Measurements from ENCODE around the gene AKT3. TPM values are rescaled to one million over a fixed set of nuclear protein-coding genes. Genes with fewer than 3 reads are reported as not detected.

The AKT3 gene
- total and polyA plus RNA-seq, 2 donors (not counting 1 experiment from before 2014, with no cell fraction given): 37.8 to 42.0 TPM

DNA sequence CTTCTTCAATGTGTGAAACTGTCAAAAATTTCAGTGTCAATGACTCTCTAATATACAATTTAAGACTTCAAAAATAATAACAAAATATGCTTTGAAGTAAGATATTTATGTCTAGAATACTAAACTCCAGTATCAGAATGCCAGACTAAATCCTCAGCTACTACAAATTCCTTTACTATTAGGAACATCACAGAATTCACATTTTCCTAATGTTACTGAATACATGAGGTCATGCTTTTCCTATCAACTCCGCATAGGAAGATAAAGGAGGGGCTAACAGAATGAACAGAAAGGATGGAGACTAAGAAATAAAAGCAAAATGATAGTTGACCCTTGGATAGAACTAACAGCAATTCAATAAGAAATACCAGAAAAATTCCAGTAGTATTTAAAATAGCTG is 301.5 kb downstream of the AKT3 start:
- Histone ChIP-seq H3K4me3 (replicated peaks in 1 of 4; ENCODE audit: control extremely low read depth in 1 of 4, insufficient read depth in 1 of 4, low read depth in 3 of 4, low read length in 4 of 4) (no peak overlapping the region), H3K27ac (ENCODE audit: insufficient read depth, low read length) (no peak overlapping the region), H3K79me2 (ENCODE audit: control insufficient read depth, insufficient read depth, low read length) (no peaks in the 10 kb centered on the region), H3K9ac (ENCODE audit: insufficient read depth, low read length) (no peak overlapping the region), H4K20me1 (ENCODE audit: control insufficient read depth, extremely low read depth, insufficient read depth, low read length) (no peaks in the 10 kb centered on the region), H3K27me3 (ENCODE audit: control insufficient read depth, insufficient read depth, low read length) (no peaks in the 10 kb centered on the region), H3K4me2 (ENCODE audit: extremely low read depth, insufficient read depth, low read length) (no peak overlapping the region), H2AFZ (ENCODE audit: low read length) (no peak overlapping the region), H3K4me1 (ENCODE audit: control insufficient read depth, extremely low read depth, insufficient read depth, low read length) (peaks cover 9% of the 10 kb centered on the region), H3K36me3 (ENCODE audit: control insufficient read depth, insufficient read depth, low read length) (no peaks in the 10 kb centered on the region), H3K9me3 (ENCODE audit: control insufficient read depth, insufficient read depth, low read depth, low read length) (no peaks in the 10 kb centered on the region)
- peak in 1 of 2 donors; percentile 53 for DNase-seq (ENCODE audit: low read depth in 2 of 2)
- TF ChIP-seq, protein P1, sequence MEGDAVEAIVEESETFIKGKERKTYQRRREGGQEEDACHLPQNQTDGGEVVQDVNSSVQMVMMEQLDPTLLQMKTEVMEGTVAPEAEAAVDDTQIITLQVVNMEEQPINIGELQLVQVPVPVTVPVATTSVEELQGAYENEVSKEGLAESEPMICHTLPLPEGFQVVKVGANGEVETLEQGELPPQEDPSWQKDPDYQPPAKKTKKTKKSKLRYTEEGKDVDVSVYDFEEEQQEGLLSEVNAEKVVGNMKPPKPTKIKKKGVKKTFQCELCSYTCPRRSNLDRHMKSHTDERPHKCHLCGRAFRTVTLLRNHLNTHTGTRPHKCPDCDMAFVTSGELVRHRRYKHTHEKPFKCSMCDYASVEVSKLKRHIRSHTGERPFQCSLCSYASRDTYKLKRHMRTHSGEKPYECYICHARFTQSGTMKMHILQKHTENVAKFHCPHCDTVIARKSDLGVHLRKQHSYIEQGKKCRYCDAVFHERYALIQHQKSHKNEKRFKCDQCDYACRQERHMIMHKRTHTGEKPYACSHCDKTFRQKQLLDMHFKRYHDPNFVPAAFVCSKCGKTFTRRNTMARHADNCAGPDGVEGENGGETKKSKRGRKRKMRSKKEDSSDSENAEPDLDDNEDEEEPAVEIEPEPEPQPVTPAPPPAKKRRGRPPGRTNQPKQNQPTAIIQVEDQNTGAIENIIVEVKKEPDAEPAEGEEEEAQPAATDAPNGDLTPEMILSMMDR (conservative IDR thresholded peaks at IDR 0.05 in 1 of 2, IDR thresholded peaks at IDR 0.05 in 1 of 2; ENCODE audit: low read depth in 1 of 2, low read length in 2 of 2): no peak
- TF ChIP-seq EZH2 (IDR thresholded peaks at IDR 0.05; ENCODE audit: low read length, missing control alignments): no peak

DNA sequence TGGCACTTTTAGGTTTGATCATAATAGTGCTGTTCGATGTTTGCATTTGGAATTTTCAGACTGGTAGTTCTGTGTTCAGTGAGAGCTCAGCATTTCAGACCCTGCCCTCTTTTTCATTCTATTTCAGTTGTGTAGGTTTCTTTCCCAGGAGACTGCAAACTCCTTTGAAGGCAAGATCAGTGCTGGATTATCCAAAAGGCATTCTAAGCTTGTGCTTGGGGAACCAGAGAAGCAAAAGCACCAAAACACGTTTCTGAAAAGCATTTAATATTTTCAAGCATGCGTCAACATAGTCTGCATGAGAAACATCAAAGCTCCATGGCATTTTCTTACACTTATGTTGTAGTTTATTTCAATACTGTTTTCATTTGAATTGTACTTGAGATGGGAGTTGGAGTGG is 302.2 kb downstream of the AKT3 start:
- no peaks in the 10 kb centered on the region for H3K27me3 ChIP-seq (ENCODE audit: control insufficient read depth, insufficient read depth, low read length)
- no peaks in the 10 kb centered on the region for H3K79me2 ChIP-seq (ENCODE audit: control insufficient read depth, insufficient read depth, low read length)
- H3K36me3 ChIP-seq (ENCODE audit: control insufficient read depth, insufficient read depth, low read length): no peaks in the 10 kb centered on the region
- no peak overlapping the region for H3K9ac ChIP-seq (ENCODE audit: insufficient read depth, low read length)
- no peak overlapping the region for H3K27ac ChIP-seq (ENCODE audit: insufficient read depth, low read length)
- no peak overlapping the region for H2AFZ ChIP-seq (ENCODE audit: low read length)
- DNase-seq (ENCODE audit: low read depth in 2 of 2): no peak
- no peak overlapping the region for H3K4me2 ChIP-seq (ENCODE audit: extremely low read depth, insufficient read depth, low read length)
- H3K9me3 ChIP-seq (ENCODE audit: control insufficient read depth, insufficient read depth, low read depth, low read length): no peaks in the 10 kb centered on the region
- TF ChIP-seq EZH2 (IDR thresholded peaks at IDR 0.05; ENCODE audit: low read length, missing control alignments): no peak
- TF ChIP-seq, protein P1 (conservative IDR thresholded peaks at IDR 0.05 in 1 of 2, IDR thresholded peaks at IDR 0.05 in 1 of 2; ENCODE audit: low read depth in 1 of 2, low read length in 2 of 2): no peak
- no peak overlapping the region for H3K4me3 ChIP-seq (replicated peaks in 1 of 4; ENCODE audit: control extremely low read depth in 1 of 4, insufficient read depth in 1 of 4, low read depth in 3 of 4, low read length in 4 of 4)
- no peaks in the 10 kb centered on the region for H4K20me1 ChIP-seq (ENCODE audit: control insufficient read depth, extremely low read depth, insufficient read depth, low read length)
- H3K4me1 ChIP-seq (ENCODE audit: control insufficient read depth, extremely low read depth, insufficient read depth, low read length): peaks cover 9% of the 10 kb centered on the region

DNA sequence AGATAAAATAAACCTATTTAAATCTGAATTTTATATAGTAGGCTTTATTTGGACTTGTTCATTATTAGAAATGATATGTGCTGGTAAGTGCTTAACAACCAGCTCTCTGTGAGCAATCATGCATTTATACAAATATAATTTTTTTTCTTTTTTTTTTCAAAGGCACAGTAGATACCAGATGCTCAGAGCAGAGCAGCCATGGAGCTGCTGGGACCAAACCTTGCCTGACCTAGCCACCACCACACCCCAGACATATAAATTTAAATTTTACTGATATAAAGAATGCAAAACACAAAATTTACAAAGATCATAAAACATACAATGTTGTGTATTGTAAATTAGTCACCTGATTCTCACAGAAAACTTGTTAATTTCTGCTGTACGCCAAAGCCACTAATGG is 303.6 kb downstream of the AKT3 start:
- Histone ChIP-seq H3K27me3 (ENCODE audit: control insufficient read depth, insufficient read depth, low read length) (no peaks in the 10 kb centered on the region), H3K4me2 (ENCODE audit: extremely low read depth, insufficient read depth, low read length) (no peak overlapping the region), H3K36me3 (ENCODE audit: control insufficient read depth, insufficient read depth, low read length) (no peaks in the 10 kb centered on the region), H3K9ac (ENCODE audit: insufficient read depth, low read length) (no peak overlapping the region), H3K4me3 (replicated peaks in 1 of 4; ENCODE audit: control extremely low read depth in 1 of 4, insufficient read depth in 1 of 4, low read depth in 3 of 4, low read length in 4 of 4) (no peak overlapping the region), H3K4me1 (ENCODE audit: control insufficient read depth, extremely low read depth, insufficient read depth, low read length) (peaks cover 9% of the 10 kb centered on the region), H4K20me1 (ENCODE audit: control insufficient read depth, extremely low read depth, insufficient read depth, low read length) (no peaks in the 10 kb centered on the region), H3K27ac (ENCODE audit: insufficient read depth, low read length) (no peak overlapping the region), H2AFZ (ENCODE audit: low read length) (no peak overlapping the region), H3K79me2 (ENCODE audit: control insufficient read depth, insufficient read depth, low read length) (no peaks in the 10 kb centered on the region), H3K9me3 (ENCODE audit: control insufficient read depth, insufficient read depth, low read depth, low read length) (no peaks in the 10 kb centered on the region)
- no peak for DNase-seq (ENCODE audit: low read depth in 2 of 2)
- no peak for TF ChIP-seq EZH2 (IDR thresholded peaks at IDR 0.05; ENCODE audit: low read length, missing control alignments)
- TF ChIP-seq, protein P1 (conservative IDR thresholded peaks at IDR 0.05 in 1 of 2, IDR thresholded peaks at IDR 0.05 in 1 of 2; ENCODE audit: low read depth in 1 of 2, low read length in 2 of 2): no peak

Measured in fibroblast of lung (primary cell).